ENCODE results near the gene FGD2. TPM values are rescaled to one million over a fixed set of nuclear protein-coding genes. Genes with fewer than 3 reads are reported as not detected.

Gene FGD2
- total RNA-seq, 4 donors from 2014 or later: 2.4 to 13.6 (median 4.6) TPM

- DNase-seq (ENCODE audit: low spot score in 2 of 2): peak; percentile 94
- Histone ChIP-seq H3K4me3 (no peak overlapping the region), H3K36me3 (no peaks in the 10 kb centered on the region), H3K9me3 (no peaks in the 10 kb centered on the region), H3K27ac (no peak overlapping the region), H3K4me1 (peaks cover 25% of the 10 kb centered on the region), H3K27me3 (no peaks in the 10 kb centered on the region)
- 4% methylated on average over 8 of the region's 8 CpGs for WGBS
- no peak for TF ChIP-seq POLR2A (IDR thresholded peaks at IDR 0.05)
- TF ChIP-seq CTCF (IDR thresholded peaks at IDR 0.05): peak; percentile 87 to 88
- TF ChIP-seq POLR2AphosphoS5 (IDR thresholded peaks at IDR 0.05): peak in 1 of 3 donors; percentile 20
Observed at GRCh38 chr6:37018198-37019064, 13.0 kb downstream of the FGD2 start.

- H3K36me3 ChIP-seq: no peaks in the 10 kb centered on the region
- TF ChIP-seq EP300 (IDR thresholded peaks at IDR 0.05) (no peak), CTCF (IDR thresholded peaks at IDR 0.05) (no peak), POLR2A (IDR thresholded peaks at IDR 0.05) (no peak), POLR2AphosphoS5 (IDR thresholded peaks at IDR 0.05) (no peak)
- 59% methylated on average over 2 of the region's 2 CpGs for WGBS
- no peak for DNase-seq (ENCODE audit: low spot score in 2 of 2)
- H3K4me3 ChIP-seq: no peak overlapping the region
- no peaks in the 10 kb centered on the region for H3K27me3 ChIP-seq
- peaks cover 31% of the 10 kb centered on the region for H3K4me1 ChIP-seq
- H3K27ac ChIP-seq: no peak overlapping the region
- H3K9me3 ChIP-seq: no peaks in the 10 kb centered on the region
Observed at GRCh38 chr6:37019065-37019450, 13.6 kb downstream of the FGD2 start.

GRCh38 chr6:37020381-37020780 lies 14.9 kb downstream of the FGD2 start:
- H3K9me3 ChIP-seq: no peaks in the 10 kb centered on the region
- H3K4me1 ChIP-seq: peaks cover 44% of the 10 kb centered on the region
- H3K27me3 ChIP-seq: no peaks in the 10 kb centered on the region
- DNase-seq (ENCODE audit: low spot score in 2 of 2): no peak
- WGBS: 53% methylated on average over 11 of the region's 12 CpGs
- H3K4me3 ChIP-seq: no peak overlapping the region
- no peak overlapping the region for H3K27ac ChIP-seq
- TF ChIP-seq POLR2A (IDR thresholded peaks at IDR 0.05) (no peak), POLR2AphosphoS5 (IDR thresholded peaks at IDR 0.05) (no peak), EP300 (IDR thresholded peaks at IDR 0.05) (no peak)
- no peaks in the 10 kb centered on the region for H3K36me3 ChIP-seq

- TF ChIP-seq CTCF (IDR thresholded peaks at IDR 0.05) (no peak), POLR2A (IDR thresholded peaks at IDR 0.05) (no peak), POLR2AphosphoS5 (IDR thresholded peaks at IDR 0.05) (no peak), EP300 (IDR thresholded peaks at IDR 0.05) (no peak)
- Histone ChIP-seq H3K4me1 (peaks cover 46% of the 10 kb centered on the region), H3K27ac (no peak overlapping the region), H3K9me3 (no peaks in the 10 kb centered on the region), H3K4me3 (no peak overlapping the region), H3K36me3 (no peaks in the 10 kb centered on the region), H3K27me3 (no peaks in the 10 kb centered on the region)
- DNase-seq (ENCODE audit: low spot score in 2 of 2): peak in 1 of 2 donors; percentile 17
- WGBS: 88% methylated on average over 5 of the region's 5 CpGs
Observed at GRCh38 chr6:37020812-37021211, 15.4 kb downstream of the FGD2 start.

GRCh38 chr6:37021356-37022129 lies 16.1 kb downstream of the FGD2 start:
- no peaks in the 10 kb centered on the region for H3K27me3 ChIP-seq
- H3K9me3 ChIP-seq: no peaks in the 10 kb centered on the region
- DNase-seq (ENCODE audit: low spot score in 2 of 2): peak in 1 of 2 donors; percentile 41
- H3K27ac ChIP-seq: no peak overlapping the region
- H3K4me1 ChIP-seq: peaks cover 46% of the 10 kb centered on the region
- TF ChIP-seq POLR2AphosphoS5 (IDR thresholded peaks at IDR 0.05) (no peak), EP300 (IDR thresholded peaks at IDR 0.05) (no peak), CTCF (IDR thresholded peaks at IDR 0.05) (no peak), POLR2A (IDR thresholded peaks at IDR 0.05) (no peak)
- H3K36me3 ChIP-seq: no peaks in the 10 kb centered on the region
- WGBS: 66% methylated on average over 13 of the region's 14 CpGs
- no peak overlapping the region for H3K4me3 ChIP-seq
